Stomach smooth muscle (tissue), 2 donors: Measurements from ENCODE around the gene TRIM46.

ENCODE experiments used
- H3K27ac ChIP-seq: one replicate; pipeline ENCODE4 v1.7.0; 2013; ENCODE audit warnings: mild to moderate bottlenecking, low read length, inconsistent platforms
- H3K27me3 ChIP-seq, 2 donors: one replicate each; pipeline ENCODE4 v1.7.0; 2013; ENCODE audit warnings: low read length in 2 of 2; ENCODE audit not compliant: insufficient read depth in 2 of 2, control insufficient read depth in 1 of 2
- H3K36me3 ChIP-seq, 2 donors: one replicate each; pipeline ENCODE4 v1.7.0; 2013; ENCODE audit warnings: low read length in 2 of 2; ENCODE audit not compliant: control insufficient read depth in 2 of 2, insufficient read depth in 2 of 2
- H3K4me1 ChIP-seq: one replicate; pipeline ENCODE4 v1.7.0; 2013; ENCODE audit warnings: low read length; ENCODE audit not compliant: control insufficient read depth, insufficient read depth
- H3K4me3 ChIP-seq, 2 donors: one replicate each; pipeline ENCODE4 v1.7.0; 2013; ENCODE audit warnings: low read length in 2 of 2
- H3K9ac ChIP-seq, 2 donors: one replicate each; pipeline ENCODE4 v1.7.0; 2013; ENCODE audit warnings: low read length in 2 of 2, mild to moderate bottlenecking in 1 of 2
- H3K9me3 ChIP-seq, 2 donors: one replicate each; pipeline ENCODE4 v1.7.0; 2013; ENCODE audit warnings: low read length in 2 of 2; ENCODE audit not compliant: control insufficient read depth in 2 of 2
- donor health status: healthy.
- donor health status: Pancreatic carcinoma.

TRIM46 gene

DNA sequence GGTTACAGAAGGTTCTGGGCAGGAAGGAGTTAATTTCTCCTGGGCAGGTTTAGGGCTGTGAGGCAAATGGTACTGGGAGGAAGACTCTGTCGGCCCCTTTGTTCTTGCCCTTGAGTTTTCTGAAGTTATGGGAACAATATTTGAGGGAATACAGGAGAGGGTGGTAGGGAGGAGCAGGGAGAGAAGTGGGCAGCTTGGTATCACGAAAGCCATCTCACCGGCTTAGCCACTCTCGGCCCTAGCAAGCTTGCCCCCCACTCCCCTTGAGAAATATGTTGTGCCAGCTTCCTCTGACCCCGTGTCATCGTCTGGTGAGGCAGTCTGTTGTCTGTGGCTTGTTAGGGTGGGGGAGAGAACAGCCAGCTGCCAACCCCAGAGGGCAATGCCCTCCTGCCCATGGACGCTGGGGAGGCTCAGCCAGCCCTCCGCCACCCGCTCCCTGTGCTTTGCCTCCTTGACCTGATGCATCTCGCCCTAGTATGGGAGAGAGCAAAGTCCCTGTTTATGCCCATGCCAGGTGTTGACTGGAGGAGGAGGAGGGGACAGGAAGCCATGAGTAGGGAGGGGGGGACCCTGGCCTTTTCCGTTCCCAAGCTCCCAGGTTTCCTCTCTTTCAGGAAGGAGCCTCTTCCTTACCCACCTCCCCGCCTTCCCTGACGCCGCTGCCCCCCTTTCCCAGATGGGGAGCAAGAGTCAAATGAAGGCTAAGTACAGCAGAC lies 44.7 kb upstream of the TRIM46 start:
- Histone ChIP-seq H3K36me3 (peaks cover 17% of the 10 kb centered on the region in 2 donors), H3K9ac (peak overlapping the region; percentile 85 to 87), H3K4me1 (peaks cover 61% of the 10 kb centered on the region), H3K27me3 (no peaks in the 10 kb centered on the region), H3K9me3 (no peaks in the 10 kb centered on the region), H3K4me3 (peak overlapping the region; percentile 88 to 93), H3K27ac (peak overlapping the region; percentile 90)

GRCh38 chr1:155130272-155131006 lies 43.2 kb upstream of the TRIM46 start:
- H3K9me3 ChIP-seq = no peaks in the 10 kb centered on the region
- peak overlapping the region; percentile 90 for H3K27ac ChIP-seq
- peaks cover 69% of the 10 kb centered on the region for H3K4me1 ChIP-seq
- peak overlapping the region; percentile 85 to 87 for H3K9ac ChIP-seq
- H3K4me3 ChIP-seq = peak overlapping the region; percentile 88 to 93
- peaks cover 23 to 24% of the 10 kb centered on the region in 2 donors for H3K36me3 ChIP-seq
- no peaks in the 10 kb centered on the region for H3K27me3 ChIP-seq

- peak overlapping the region; percentile 51 to 85 for H3K9ac ChIP-seq
- peak overlapping the region; percentile 88 to 93 for H3K4me3 ChIP-seq
- no peaks in the 10 kb centered on the region for H3K9me3 ChIP-seq
- peaks cover 64% of the 10 kb centered on the region for H3K4me1 ChIP-seq
- no peaks in the 10 kb centered on the region for H3K27me3 ChIP-seq
- H3K36me3 ChIP-seq = peaks cover 23 to 24% of the 10 kb centered on the region in 2 donors
- peak overlapping the region; percentile 90 for H3K27ac ChIP-seq
Observed at GRCh38 chr1:155131285-155131684, 42.4 kb upstream of the TRIM46 start.

DNA sequence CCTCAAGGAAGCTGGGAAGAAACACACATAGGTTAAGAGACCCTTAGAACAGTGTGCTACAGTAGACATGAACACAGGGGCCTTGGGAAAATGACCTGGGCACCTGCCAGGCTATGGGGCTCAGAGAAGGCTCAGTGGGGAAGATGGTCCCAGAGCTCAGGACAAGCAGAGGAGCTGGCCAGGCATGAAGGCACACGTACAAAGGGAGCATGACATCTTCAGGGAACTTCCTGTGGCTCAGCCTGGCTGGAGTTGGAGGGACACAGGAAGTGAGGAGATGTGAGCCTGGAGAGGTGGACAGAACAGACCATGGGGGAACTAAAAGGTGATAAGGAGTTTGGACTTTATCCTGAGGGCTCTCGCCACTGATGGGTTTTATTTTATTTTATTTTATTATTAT lies 41.8 kb upstream of the TRIM46 start:
- Histone ChIP-seq H3K27me3 (no peaks in the 10 kb centered on the region), H3K27ac (peak overlapping the region; percentile 90), H3K9ac (peak overlapping the region in 1 of 2 donors; percentile 85), H3K36me3 (peaks cover 23 to 24% of the 10 kb centered on the region in 2 donors), H3K4me3 (no peak overlapping the region), H3K4me1 (peaks cover 62% of the 10 kb centered on the region), H3K9me3 (no peaks in the 10 kb centered on the region)

DNA sequence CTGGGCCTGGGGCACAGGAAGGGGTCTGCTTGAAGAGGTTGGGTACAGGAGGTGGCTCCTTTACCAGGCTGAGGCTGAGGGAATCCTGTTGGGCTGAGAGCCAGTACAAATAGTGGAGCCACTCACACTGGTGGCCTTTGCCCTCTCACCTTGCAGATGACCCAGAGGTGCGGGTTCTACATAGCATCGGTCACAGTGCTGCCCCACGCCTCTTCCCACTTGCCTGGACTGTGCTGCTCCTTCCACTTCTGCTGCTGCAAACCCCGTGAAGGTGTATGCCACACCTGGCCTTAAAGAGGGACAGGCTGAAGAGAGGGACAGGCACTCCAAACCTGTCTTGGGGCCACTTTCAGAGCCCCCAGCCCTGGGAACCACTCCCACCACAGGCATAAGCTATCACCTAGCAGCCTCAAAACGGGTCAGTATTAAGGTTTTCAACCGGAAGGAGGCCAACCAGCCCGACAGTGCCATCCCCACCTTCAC lies 39.8 kb upstream of the TRIM46 start:
- Histone ChIP-seq H3K27ac (peak overlapping the region; percentile 98), H3K4me1 (peaks cover 53% of the 10 kb centered on the region), H3K4me3 (no peak overlapping the region), H3K9ac (no peak overlapping the region), H3K36me3 (peaks cover 24 to 30% of the 10 kb centered on the region in 2 donors), H3K9me3 (no peaks in the 10 kb centered on the region), H3K27me3 (no peaks in the 10 kb centered on the region)

DNA sequence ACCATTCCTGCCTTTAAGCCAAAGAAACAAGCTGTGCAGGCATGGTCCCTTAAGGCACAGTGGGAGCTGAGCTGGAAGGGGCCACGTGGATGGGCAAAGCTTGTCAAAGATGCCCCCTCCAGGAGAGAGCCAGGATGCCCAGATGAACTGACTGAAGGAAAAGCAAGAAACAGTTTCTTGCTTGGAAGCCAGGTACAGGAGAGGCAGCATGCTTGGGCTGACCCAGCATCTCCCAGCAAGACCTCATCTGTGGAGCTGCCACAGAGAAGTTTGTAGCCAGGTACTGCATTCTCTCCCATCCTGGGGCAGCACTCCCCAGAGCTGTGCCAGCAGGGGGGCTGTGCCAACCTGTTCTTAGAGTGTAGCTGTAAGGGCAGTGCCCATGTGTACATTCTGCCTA lies 39.3 kb upstream of the TRIM46 start:
- peaks cover 53% of the 10 kb centered on the region for H3K4me1 ChIP-seq
- no peaks in the 10 kb centered on the region for H3K27me3 ChIP-seq
- peak overlapping the region in 1 of 2 donors; percentile 75 for H3K4me3 ChIP-seq
- peaks cover 24 to 30% of the 10 kb centered on the region in 2 donors for H3K36me3 ChIP-seq
- peak overlapping the region; percentile 98 for H3K27ac ChIP-seq
- peak overlapping the region; percentile 97 to 99 for H3K9ac ChIP-seq
- H3K9me3 ChIP-seq = no peaks in the 10 kb centered on the region

DNA sequence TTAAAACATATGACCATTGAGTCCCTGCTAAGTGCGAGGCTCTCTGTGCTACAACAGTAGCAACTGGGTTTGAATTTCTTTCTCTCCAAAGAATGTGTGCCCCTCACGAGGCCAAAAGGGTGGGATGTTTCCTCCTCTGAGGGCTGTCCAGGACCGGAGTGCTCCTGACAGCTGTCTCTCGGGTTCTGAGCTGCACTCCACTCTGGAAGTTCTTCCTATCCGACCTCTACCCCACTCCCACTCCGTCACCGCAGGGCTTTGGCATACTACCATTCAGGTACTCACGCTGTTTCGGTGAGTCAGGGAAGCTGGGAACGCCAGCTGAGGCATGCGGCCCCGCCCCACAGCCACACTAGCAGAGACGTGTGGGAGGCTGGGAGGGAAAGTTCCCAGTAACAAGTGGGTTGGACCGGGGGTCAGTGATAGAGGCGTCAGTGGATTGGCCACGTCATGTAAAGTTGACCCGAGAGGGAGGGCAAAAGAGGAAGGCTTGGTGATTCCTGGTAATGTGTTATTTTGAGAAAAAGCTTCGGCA lies 38.7 kb upstream of the TRIM46 start:
- H3K36me3 ChIP-seq = peaks cover 24 to 30% of the 10 kb centered on the region in 2 donors
- peak overlapping the region; percentile 75 to 95 for H3K4me3 ChIP-seq
- H3K9me3 ChIP-seq = no peaks in the 10 kb centered on the region
- peak overlapping the region; percentile 97 to 99 for H3K9ac ChIP-seq
- peaks cover 53% of the 10 kb centered on the region for H3K4me1 ChIP-seq
- peak overlapping the region; percentile 98 for H3K27ac ChIP-seq
- H3K27me3 ChIP-seq = no peaks in the 10 kb centered on the region

- H3K9ac ChIP-seq = peak within 1 kb of the TSS; percentile 97 to 99
- H3K9me3 ChIP-seq = no peaks in the 10 kb centered on the region
- peaks cover 24 to 30% of the 10 kb centered on the region in 2 donors for H3K36me3 ChIP-seq
- H3K27me3 ChIP-seq = no peaks in the 10 kb centered on the region
- H3K27ac ChIP-seq = peak within 1 kb of the TSS; percentile 98
- peak within 1 kb of the TSS; percentile 89 to 95 for H3K4me3 ChIP-seq
- H3K4me1 ChIP-seq = peaks cover 48% of the 10 kb centered on the region
Observed at GRCh38 chr1:155135415-155136028, 38.1 kb upstream of the TRIM46 start, which contains the start of gene SLC50A1. TSS of gene SLC50A1 (plus strand) at chr1:155135852. CDS start at chr1:155135912, 60 bp downstream.

GRCh38 chr1:155136748-155137147 lies 36.9 kb upstream of the TRIM46 start:
- Histone ChIP-seq H3K4me3 (peak overlapping the region in 1 of 2 donors; percentile 64), H3K4me1 (peaks cover 36% of the 10 kb centered on the region), H3K9ac (peak overlapping the region in 1 of 2 donors; percentile 55), H3K9me3 (no peaks in the 10 kb centered on the region), H3K36me3 (peaks cover 21 to 25% of the 10 kb centered on the region in 2 donors), H3K27ac (peak overlapping the region; percentile 98), H3K27me3 (no peaks in the 10 kb centered on the region)
